GM21390 (cell line): ENCODE data around the gene PRDX5.

Experiments
- ATAC-seq: cut with Tn5 transposase; IDR thresholded peaks from one replicate; pipeline ENCODE4 v1.9.1; 2021; ENCODE audit not compliant: unreplicated experiment

Gene PRDX5

DNA sequence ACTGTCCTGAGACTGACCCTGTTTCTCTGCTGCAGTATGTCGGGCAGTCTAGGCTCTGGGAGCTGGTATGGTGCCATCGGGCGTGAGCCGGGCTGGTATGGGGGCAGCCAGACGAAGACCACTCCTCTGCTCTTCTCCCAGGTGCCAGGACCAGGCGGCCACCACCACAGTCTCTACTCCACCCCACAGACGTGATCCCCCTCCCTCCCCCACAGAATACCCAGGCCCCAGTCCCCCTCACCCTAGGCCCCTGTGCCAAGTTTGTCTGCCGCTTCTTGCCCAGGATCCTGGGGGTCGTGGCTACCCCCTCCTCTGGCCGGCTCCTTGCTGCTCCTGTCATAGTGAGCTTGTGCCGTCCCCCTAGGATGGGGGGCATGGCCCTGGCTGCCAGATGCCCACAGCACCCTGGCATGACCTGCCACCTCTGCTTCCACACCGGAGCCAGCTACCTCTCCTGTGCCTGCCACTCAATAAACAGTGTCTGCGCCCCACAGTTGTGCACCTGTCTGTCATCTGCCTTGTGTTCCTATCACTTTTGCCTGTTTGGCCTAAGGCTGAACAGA is 28.8 kb upstream of the PRDX5 start:
- no peak for ATAC-seq

DNA sequence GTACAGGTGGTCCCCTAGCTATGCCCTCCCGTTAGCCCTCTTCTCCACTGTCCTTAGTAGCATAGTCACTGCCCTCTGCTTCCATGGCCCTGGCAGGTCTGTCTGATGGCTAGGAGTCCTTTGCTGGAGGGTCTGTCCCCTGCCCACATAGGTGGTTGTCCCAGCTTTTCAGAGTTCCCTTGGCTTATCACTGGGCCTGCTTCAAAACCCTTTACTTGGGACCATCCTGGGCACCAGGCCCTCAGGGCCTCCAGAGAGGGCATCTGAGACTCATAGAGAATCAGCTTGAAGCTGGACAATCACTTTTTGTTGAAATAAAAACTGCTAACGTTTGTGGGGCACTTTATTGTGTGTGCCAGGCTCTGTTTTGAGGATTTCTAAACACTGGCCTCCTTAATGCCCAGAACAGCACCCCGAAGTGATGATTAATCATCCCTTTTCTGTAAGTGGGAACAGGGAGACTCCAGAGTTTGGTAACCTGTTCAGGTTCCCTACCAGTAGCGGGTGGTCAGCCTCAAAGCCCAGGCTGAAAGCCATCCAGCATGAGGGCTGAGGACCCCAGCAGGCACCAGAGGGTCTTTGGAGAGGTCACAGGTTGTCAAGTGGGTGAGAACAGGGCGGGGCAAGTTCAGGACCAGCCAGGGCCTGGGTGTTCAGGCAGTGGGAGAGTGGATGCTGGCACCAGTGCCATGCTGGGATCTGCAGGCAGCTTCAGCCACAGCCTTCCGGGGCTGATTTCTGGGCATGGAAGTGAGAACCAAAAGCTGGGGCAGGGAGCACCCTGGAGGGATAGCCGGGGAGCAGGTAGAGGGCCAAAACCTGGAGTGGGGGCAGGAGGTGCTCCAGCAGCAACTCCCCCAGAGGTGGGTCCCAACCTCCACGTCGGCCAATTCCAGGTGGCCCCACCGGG is 27.3 kb upstream of the PRDX5 start:
- ATAC-seq = no peak

DNA sequence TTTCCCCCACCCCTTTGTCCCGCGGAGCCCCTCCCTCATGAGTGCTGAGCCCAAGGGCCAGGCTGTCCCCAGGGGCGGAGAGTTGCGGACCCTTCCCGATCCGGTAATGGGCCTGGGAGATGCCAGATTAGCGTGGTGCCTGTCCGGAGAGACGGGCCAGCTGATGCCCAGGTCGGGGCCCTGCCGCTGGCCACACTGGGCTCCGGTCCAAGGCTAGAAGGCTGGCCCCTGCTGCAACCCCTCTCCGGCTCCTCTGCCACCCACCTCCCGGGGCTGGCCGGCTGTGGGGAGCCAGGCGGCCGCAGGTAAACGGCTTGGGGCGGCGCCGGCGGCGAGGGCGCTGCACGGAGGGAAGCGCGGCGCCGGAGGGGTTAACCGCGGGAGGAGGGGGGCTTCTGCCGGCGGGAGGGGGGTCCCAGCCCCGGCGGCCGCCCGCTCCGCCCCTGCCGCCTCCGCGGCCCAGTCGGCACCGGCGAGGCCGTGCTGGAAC is 26.6 kb upstream of the PRDX5 start, which contains the start of gene KCNK4:
KCNK4 (plus strand) TSS at position 41 of the 490 bp plus-strand sequence. CDS start 1,717 bp downstream, outside the sequence.
- no peak for ATAC-seq

DNA sequence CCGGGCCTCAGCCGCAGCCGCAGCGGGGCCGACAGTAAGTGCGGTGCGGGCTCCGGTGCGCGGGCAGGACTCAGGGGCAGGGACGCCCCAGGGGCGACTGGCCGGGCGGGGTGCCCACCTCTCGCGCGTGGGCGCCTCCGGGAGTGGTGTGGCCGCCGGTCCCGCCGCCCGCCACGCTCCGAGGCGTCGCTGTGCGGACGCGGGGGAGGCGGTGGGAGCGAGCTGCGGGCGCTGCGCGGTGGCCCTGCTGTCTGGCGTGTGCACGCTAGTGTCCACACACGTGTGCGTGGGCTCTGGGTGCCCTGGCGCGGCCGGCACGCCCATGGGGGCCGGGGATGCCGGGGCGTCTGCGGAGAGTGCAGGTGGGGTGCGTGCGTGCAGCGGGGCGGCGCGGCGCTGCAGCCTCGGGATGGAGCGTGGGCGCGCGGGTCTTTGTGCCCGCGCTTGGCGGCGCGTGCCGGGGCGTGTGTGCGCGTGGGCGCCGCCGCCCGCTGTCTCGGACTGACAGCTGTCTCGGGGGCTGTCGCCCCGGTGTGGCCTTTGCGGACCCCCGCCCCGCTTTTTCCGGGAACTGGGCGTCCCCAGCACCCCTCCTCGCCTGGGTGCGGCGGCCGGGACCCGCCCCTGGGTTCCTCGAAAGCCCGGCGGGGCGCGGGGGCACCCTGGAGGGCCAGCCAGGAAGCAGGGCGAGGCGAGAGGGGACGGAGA is 26.0 kb upstream of the PRDX5 start:
- no peak for ATAC-seq

DNA sequence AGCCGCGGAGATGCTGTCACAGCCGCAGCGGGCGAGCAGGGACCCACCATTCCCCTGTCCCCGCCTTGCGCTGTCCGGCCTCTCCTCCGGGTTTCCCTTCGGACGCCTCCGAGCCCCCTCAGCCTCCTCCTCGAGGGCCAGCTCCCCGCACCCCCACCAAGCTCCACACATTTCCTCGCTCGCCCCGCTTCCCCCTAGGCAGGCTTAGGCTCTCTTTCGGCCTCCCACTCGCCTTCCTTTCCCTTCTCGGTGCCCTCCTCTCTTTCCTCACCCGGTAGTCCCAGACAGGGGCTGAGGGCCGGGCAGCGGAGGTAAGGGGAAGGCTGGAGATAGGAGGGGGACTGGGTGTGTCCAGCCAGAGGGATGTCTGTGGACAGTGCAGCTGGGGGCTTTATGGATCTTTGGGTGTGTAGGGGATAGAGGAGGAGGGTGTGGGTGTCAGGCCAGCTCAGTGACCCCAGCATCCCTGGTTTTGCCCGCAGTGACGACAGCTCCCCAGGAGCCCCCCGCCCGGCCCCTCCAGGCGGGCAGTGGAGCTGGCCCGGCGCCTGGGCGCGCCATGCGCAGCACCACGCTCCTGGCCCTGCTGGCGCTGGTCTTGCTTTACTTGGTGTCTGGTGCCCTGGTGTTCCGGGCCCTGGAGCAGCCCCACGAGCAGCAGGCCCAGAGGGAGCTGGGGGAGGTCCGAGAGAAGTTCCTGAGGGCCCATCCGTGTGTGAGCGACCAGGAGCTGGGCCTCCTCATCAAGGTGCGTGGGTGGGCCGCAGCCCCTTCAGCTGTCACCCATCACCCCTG is 25.3 kb upstream of the PRDX5 start:
- no peak for ATAC-seq

DNA sequence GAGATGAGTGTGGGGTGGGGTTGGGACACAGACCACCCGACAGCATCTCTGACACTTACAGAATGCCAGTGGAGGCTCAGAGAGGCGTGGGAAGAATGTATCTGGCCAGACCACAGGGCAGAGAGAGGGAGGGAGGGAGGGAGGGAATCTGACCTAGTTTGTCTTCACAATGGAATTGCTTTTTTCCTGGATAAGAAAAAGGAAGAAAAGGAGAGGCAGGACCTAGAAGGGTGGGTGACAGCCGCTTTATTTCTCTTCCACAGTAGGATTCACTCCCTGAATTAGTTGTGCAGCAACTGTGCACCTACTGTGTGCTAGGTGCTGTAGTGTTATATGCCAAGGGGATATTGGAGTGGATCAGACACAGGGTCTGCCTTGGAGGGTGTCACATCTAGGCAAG is 23.1 kb upstream of the PRDX5 start:
- ATAC-seq = no peak

DNA sequence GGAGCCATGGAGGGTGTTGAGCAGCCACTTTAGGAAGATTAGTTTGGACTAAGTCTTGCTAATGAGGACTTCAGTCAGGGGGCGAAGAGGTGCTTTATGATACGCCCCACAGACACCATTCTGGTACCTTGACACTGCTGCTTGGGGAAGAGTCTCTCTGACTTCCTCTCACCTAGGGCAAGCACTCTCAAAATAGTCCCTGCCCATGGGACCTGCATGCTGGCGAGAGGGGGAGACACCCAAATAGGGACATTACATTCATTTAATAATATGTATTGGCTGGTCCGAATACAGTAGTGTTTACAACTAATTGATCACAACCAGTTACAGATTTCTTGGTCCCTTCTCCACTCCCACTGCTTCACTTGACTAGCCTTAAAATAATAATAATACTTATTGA is 22.2 kb upstream of the PRDX5 start:
- ATAC-seq = no peak

DNA sequence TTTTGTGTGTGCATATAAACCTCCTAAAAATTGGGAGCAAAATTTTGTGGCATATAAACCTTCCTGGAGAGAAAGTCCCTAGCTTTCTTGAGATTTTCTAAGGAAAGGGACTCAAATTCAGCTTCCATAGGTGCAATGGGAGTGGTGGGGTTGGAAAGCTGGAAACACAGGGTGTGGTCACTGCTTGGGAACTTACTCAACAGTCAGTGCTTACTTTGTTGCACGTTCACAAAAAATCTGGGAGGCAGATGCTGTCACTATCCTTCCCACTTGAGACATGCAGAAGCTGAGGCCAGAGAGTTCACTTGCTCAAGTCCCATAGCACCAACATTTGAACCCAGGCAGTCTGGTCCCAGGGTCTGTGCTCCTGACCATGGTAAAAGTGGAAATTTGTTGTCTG is 21.7 kb upstream of the PRDX5 start:
- no peak for ATAC-seq

DNA sequence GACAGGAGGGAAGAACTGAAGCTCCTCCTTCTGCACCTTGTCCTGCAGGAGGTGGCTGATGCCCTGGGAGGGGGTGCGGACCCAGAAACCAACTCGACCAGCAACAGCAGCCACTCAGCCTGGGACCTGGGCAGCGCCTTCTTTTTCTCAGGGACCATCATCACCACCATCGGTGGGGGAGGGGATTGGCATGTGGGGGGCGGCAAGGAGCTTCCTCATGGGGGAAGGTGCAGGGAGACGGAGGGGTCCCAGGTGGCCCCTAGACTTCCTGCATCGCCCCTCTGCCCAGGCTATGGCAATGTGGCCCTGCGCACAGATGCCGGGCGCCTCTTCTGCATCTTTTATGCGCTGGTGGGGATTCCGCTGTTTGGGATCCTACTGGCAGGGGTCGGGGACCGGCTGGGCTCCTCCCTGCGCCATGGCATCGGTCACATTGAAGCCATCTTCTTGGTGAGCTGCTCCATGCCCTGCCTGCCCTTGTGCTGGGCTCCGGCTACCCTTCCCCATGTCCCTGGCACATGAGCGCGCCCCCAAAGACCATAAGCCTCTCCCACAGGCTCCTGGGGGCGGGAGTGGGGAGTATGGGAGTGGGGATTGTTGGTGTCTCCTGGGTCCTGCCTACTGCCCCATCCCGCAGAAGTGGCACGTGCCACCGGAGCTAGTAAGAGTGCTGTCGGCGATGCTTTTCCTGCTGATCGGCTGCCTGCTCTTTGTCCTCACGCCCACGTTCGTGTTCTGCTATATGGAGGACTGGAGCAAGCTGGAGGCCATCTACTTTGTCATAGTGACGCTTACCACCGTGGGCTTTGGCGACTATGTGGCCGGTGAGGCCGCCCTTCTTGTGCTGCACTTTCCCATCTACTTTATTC is 20.9 kb upstream of the PRDX5 start:
- no peak for ATAC-seq

DNA sequence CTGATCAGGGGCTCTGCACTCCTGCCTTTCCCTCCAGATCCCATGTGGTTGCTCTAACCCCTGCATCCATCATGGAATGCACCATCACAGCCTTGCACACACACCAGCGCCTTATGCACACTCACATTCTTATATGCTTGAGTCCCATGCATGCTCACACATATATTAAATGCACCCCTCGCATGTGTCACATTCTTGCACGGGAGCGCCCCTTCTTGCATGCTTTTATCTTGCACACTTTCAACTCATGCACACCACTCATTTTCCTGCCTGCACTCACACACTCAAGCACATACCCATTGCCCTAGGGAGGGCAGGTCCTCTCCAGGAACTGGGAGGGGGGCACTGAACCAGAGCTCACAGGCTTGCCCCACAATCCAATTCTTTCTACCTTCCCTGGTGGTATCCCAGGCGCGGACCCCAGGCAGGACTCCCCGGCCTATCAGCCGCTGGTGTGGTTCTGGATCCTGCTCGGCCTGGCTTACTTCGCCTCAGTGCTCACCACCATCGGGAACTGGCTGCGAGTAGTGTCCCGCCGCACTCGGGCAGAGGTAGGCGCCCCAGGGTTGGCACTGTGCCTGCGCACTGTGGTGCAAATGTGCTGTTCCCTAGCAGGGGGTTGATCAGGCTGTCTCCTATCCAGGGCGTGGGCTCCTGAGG is 20.1 kb upstream of the PRDX5 start:
- ATAC-seq = no peak

DNA sequence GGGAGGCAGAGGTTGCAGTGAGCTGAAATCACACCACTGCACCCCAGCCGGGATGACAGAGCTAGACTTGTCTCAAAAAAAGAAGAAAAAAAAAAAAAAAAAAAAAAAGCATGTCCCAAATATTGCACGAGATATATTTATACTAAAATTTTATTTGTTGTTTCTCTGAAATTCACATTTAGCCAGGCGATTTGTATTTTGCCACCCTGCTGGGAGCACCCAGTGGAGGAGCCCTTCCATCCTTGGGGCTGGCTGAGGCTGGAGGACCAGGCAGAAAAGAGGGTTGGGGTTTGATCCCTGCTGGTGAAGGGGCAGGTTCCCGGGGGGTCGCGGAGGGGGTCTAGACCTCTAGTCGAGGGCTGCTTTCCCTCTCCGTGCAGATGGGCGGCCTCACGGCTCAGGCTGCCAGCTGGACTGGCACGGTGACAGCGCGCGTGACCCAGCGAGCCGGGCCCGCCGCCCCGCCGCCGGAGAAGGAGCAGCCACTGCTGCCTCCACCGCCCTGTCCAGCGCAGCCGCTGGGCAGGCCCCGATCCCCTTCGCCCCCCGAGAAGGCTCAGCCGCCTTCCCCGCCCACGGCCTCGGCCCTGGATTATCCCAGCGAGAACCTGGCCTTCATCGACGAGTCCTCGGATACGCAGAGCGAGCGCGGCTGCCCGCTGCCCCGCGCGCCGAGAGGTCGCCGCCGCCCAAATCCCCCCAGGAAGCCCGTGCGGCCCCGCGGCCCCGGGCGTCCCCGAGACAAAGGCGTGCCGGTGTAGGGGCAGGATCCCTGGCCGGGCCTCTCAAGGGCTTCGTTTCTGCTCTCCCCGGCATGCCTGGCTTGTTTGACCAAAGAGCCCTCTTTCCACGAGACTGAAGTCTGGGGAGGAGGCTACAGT is 18.7 kb upstream of the PRDX5 start:
- no peak for ATAC-seq

DNA sequence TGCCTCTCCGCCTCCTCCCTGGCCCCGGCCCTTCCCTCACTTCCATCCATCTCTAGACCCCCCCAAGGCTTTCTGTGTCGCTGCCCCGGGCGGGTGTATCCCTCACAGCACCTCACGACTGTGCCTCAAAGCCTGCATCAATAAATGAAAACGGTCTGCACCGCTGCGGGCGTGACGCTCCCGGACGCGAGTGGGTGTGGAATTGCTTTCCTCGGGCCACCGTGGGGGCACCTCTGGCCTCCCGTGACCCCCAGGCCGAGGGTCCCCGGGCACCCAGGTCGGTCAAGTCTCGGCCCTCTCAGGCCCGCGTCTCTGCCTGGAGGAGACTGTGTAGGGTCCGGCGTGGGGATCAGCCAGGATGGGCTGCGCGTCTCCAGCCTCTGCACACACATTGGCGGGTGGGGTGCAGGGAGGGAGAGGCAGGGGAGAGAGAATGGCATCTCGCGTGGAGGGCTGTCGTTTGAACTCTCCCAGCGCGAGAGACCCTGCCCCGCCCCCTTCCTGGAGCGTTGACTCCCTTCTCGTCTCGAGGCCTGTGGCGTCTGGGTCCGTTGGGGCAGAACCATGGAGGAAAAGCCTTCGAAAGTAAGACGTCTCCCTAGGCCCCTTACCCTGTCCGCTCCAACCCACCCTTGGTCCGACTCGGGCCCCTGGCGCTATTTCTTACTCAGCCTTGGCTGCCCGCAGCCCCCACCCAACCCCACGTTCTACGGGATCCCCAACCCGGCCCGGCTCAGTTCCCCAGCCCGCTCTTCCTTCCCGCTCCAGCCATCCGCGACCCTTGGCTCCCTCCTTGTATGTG is 17.9 kb upstream of the PRDX5 start, which contains the start of gene CATSPERZ:
CATSPERZ (plus strand) TSS at position 512 of the 802 bp plus-strand sequence; CDS start at position 565, 53 bp downstream.
- ATAC-seq = no peak

DNA sequence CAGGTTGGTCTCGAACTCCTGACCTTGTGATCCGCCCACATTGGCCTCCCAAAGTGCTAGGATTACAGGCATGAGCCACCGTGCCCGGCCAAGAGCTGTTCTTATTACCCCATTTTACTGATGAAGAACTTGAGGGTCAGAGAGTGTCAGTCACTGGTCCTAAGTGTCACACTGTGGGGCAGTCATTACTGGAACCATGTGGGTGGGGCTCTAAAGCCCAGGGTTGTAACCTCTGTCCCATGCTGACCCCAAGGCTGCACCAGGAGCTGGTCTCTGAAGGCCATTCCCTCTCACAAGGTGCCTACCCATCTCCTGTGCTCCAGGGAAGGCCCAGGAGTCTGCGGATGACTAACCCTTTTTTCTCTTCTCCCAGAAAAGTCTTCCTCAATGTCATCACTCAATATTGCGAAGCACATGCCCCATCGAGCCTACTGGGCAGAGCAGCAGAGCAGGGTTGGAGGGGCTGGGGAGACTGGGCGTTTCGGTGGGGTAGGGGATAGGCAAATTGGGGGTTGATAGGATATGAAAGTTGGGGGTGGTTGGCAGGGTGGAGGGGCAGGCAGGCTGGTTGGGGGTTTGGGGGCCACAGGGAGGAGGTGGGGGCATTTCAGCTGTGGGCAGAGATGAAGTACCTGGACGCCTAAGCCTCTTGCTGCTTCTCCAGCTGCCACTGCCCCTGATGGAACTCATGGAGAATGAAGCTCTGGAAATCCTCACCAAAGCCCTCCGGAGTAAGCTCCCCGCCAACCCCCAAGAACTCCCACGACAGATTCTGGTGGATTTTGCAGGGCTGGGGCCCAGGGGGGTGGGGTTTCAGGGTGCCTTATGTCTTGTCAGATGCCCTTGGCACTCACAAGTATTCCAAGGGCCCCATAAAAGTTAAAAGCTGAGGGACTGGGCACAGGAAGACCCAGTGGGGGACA is 14.6 kb upstream of the PRDX5 start:
- ATAC-seq = no peak

DNA sequence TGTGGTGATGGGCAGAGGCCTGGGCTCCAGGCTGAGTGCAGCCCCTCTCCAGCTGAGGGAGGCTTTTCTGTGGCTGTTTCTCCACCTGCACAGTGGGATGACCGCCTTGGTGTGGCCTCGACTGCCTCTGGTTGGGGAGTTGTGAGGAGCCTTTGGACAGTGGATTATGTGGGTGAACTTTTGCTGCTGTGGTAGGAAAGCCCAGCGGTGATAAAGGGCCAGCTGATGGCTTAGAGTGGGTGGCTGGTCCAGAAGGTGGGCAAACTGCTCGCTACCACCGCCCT is 13.9 kb upstream of the PRDX5 start:
- ATAC-seq = no peak

DNA sequence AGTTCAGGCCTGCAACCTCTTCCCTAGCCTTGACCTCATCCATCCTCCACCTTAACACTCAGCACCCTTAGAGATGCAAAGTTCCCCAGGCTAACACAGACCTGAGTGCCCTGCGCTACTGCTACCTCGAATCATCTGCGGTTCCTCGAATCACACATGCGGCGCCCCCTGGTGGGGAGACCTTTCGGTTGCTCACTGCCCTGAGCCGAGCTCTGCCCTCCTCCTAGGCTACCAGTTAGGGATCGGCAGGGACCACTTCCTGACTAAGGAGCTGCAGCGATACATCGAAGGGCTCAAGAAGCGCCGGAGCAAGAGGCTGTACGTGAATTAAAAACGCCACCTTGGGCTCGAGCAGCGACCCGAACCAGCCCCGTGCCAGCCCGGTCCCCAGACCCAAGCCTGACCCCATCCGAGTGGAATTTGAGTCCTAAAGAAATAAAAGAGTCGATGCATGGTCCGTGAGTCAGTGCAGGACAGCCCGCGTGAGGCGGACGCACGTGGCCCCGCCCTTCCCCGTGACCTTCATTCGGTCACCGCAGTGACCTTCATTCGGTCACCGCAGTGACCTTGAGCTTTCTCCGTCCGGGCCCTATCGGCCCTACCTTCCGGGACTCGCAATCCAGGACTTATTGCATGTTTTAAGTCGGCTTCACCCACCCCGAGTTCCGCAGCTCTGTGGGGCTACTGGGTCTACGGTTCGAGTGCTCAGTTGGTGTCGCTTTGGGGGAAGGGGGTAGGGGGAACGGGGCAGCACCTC is 13.4 kb upstream of the PRDX5 start:
- peak; percentile 26 for ATAC-seq
